Right hindlimb (tissue), 1 donor: ENCODE data around the gene SRD5A2.

Experiments
- DNase-seq: peaks from one replicate; pipeline ENCODE4 v3.0.0-alpha.2; 2018

Gene SRD5A2, protein sequence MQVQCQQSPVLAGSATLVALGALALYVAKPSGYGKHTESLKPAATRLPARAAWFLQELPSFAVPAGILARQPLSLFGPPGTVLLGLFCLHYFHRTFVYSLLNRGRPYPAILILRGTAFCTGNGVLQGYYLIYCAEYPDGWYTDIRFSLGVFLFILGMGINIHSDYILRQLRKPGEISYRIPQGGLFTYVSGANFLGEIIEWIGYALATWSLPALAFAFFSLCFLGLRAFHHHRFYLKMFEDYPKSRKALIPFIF

GRCh38 chr2:31580321-31581117, at the start of gene SRD5A2:
Gene SRD5A2, minus strand, starts transcription at chr2:31580938. Its CDS starts 38 bp downstream, at chr2:31580900.
- no peak for DNase-seq

GRCh38 chr2:31606509-31606908, 25.8 kb upstream of the SRD5A2 start:
- DNase-seq: no peak

DNA sequence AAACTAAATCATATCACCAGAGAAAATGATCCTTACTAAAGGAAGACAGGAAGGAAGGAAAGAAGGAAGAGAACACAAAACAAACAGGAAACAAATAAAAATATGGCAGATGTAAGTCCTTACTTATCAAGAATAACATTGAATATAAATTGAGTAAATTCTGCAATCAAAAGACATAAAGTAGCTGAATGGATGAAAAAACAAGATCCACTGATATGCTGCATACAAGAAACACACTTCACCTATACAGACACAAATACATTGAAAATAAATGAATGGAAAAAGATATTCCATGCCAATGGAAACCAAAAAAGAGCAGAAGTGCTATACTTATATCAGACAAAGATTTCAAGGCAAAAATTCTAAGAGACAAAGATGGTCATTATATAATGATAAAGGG, 18.0 kb upstream of the SRD5A2 start:
- no peak for DNase-seq

DNA sequence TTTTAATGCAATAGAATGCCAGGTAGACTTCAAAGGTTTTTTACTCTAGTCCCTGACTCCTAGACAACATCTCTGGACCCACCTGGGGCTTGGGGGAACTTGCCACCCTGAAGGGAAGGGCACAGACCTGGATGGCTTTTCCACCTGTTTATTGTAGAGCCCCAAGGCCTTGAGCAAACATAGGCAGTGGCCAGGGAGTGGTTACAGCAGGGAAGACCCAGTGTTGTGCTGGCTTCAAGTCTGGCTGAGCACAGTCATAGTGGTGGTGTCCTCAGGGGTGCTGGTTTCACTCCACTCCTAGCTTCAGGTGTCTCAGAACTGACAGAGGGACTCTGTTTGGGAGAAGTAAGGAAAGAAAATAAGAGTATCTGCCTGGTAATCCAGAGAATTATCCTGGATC, 5.5 kb upstream of the SRD5A2 start:
- no peak for DNase-seq

DNA sequence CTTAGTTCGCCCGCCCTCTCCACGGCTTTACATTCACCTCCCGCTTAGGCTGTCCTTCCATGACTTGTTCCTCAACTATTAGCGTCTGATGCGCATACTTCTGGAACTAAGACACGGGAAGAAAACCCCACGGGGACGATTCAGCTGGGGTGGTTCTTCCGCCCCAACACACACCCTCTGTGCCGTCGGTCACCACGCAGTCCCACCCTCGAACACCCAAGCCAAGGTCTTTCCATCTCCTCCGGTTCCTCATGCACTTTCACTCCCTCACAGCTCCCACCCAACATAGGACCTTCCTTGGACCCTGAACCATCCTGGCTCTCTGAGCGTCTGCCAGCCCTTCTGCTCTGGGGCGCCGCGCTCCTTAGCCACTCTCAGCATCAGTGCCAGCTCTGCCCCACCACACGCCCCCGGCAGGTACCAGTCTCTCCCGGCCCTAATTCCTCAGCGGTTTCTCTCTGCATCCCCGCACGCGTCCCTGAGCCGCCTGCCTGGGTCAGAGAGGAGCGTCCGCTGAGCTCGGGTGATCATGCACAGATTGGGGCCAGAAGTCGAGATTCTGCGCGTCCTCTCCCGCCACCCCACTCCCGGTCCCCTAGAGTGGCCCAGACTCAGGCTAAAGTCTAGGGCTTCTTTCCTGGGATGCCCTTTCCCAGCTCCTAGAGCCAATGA, 522 bp upstream of the SRD5A2 start:
- no peak for DNase-seq

DNA sequence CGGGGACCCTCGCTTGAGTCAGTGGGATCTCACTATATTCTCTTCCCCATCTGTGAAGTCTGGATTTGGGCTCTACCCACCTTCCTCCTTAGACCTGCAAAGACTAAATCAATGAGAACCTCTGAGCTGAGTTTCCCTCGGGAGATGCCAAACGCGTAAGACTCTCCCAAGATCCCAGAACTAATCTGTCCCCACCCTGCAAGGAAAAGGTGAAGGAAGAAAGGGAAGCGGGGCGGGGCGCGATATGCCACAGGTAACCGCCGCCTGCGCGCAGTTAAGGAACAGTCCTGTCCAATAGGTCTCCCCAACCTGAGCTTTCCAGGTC, 780 bp downstream of the SRD5A2 start:
- no peak for DNase-seq

GRCh38 chr2:31578316-31578715, 2.4 kb downstream of the SRD5A2 start:
- DNase-seq: no peak

- no peak for DNase-seq
Measured at GRCh38 chr2:31577143-31577542, 3.6 kb downstream of the SRD5A2 start.

DNA sequence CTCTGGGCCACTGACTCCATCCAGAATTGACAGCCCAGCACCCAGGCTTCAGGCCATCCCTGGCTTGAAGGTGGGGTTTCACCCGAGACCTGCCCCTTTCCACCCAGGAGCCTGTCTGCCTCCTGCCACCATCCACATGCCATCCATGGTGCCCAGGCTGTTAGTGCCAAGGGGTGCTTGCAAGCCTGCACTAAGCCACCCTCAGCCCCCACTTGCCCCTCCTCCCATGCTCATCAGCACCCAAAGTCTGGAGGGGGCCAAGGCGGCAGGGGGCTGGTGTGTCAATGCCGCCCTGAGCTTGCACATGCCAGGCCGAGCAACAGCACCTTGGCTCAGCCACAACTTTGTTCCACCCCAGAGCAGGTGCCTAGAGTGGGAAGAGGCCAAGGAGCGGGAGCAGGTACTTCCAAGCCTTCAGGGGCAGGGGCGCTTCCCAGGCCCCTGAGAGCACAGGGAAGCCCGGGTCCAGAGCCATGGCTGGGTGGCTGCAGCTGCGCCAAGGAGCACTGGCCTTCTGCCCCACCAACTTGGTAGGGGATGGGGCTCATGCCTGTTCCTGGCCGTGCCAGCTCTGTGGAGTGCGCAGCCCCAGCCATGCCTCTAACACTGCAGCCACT, 12.0 kb downstream of the SRD5A2 start:
- DNase-seq: no peak

DNA sequence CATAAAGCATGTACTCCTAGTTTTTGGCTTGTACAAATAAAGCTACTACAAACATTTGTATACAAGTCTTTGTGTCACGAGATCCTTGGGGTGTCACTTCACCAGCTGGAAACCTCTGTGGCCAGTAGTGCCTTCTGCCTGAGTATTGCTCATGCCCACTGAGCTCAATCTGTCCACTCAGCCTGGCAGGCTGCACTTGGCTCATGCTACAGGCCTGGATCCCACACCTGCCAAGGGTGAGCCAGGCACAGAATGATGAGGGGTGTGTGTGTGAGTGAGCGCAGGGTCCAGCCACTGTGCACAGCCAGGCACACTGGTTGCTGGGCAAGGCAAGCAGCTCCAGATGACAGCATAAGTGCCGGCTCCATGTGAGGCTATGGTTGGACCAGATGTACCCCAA, 13.1 kb downstream of the SRD5A2 start:
- DNase-seq: no peak

DNA sequence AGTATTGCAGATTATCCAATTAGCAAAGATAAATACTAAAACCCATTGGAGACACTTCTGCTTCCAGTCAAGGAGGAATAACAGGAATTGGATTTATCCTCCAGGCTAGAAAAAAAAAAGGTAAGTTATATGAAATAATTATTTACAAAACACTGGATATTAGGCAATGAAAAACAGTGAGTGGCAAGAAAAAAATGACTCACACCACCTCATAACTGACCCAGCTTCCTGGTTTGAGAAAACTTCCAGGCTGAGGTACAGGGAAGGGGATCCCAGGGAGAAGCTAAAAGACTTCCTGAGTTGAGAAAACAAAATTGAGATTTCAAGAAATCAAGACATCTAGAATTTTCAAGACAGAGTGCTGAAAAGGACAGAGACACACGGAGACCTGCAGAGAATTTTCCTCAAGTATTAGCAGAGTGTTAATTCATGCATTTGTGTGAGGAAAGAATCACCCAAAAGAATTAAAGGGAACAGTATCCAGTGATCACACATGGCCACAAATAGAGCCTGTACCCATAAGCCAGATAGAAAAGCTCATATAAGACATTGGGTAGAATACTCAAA, 17.4 kb downstream of the SRD5A2 start:
- no peak for DNase-seq

DNA sequence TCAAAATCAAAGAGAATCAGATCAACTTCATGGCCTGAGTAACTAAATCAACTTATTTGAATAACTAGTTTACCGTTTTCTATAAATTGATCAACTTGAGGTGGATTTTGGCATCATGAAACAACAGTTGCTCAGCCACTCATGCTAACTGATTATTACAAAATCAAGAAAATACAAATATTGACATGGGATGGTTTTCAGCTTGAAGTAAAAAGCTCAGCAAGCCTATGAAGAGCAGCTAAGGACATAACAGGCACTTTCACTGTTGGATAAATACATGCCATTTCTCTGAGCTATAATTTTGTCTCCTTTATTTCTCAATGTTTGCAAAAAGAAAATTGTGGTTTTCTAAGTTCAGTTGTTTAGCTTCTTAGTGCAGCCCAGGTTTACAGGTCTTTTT, 18.9 kb downstream of the SRD5A2 start:
- DNase-seq: no peak

- DNase-seq: no peak
Measured at GRCh38 chr2:31558401-31559295, 22.1 kb downstream of the SRD5A2 start.

- no peak for DNase-seq
Measured at GRCh38 chr2:31556940-31557339, 23.8 kb downstream of the SRD5A2 start.

DNA sequence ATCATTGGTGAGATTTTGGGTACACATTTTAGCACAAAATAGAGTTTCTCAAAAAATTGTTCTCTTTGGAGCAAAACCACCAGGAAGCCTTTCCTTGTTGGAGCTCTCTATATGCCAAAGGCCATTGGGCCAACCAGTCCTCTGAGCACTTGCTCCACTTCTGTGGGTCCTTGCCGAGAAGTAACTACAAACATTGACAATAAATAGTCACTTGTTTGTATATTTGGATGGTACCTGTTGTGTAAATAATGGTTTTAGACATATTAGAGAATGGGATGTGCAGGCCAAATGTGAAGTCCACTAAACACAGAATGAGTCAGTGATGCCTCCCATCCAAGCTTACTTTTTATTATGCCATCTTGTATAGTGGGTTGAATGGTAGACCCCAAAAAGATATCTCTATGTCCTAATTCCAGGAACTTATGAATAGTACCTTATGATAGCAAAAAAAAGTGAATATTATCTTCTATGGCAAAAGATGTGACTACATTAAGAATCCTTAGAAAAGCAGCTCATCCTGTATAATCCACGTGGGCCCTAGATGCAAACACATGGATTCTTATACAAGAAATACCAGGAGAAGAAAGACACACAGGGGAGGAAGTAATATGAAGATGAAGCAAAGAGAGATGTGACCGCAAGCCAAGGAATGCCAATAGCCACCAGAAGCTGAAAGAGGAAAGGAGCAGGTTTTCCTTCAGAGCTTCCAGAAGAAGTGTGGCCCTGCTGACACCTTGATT, 24.6 kb downstream of the SRD5A2 start:
- DNase-seq: no peak

DNA sequence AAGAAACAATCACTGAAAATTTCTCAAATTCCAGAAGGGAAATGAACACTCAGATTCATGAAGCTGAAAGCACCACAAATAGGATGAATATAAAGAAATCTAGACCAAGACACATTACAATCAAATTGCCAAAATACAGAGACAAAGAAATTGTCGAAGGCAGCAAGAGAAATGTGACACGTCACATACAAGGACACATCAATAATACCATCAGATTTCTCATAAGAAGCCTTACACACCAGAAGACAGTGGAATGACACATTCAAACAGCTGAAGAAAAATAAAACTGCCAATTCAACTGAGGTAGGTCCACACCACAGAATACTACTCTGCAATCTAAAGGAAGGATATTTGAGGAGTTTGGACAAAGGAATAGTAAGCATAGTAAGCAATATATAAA, 27.4 kb downstream of the SRD5A2 start:
- no peak for DNase-seq

DNA sequence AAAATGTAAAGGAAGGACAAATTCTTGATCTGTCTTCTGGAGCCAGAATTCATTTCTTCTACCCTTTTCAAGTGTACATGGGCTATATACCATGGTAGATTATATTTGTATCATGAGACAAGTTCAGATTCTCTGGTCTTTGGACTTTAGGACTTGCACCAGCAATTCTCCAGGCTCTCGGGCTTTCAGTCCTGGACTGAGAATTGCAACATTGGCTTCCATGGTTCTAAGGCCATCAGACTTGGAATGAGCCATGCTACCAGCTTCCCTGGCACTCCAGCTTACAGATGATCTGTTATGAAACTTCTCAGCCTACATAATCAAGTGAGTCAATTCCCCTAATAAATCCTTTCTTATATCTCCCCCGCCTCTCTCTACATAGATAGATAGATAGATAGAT, 33.3 kb downstream of the SRD5A2 start:
- no peak for DNase-seq

DNA sequence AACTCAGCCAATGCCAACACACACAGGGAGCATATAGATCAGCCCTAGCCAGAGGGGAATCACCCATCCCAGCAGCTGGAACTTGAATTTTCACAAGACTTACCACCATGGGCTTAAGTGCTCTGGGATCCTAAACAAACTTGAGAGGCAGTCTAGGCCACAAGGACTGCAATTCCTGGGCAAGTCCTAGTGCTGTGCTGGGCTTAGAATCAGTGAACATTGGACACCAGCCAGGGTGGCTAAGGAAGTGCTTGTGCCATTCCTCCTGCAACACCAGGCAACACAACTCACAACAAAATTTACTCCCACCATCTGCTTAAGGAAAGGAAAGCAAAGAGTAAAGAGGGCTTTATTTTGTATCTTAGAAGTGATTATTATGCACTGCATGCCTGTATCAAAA, 38.9 kb downstream of the SRD5A2 start:
- no peak for DNase-seq

DNA sequence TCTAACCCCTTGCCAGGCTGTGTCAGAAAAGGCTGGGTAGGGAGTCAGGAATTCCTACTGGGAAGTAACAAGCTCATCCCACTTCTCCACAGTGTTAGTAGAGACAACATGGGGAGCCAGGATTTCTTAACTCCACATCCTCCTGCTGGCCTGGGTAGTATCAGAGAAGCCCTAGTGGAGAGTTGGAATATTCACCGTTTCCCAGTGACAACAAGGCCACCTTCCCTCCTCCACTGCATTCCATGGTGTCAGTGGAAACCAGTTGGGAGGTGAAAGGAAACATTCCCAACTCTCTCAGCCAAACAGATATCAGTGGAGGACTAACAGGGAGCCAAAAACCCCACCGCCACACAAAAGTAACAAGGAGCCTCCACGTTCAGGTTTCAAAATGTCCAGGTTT, 41.2 kb downstream of the SRD5A2 start:
- DNase-seq: no peak

DNA sequence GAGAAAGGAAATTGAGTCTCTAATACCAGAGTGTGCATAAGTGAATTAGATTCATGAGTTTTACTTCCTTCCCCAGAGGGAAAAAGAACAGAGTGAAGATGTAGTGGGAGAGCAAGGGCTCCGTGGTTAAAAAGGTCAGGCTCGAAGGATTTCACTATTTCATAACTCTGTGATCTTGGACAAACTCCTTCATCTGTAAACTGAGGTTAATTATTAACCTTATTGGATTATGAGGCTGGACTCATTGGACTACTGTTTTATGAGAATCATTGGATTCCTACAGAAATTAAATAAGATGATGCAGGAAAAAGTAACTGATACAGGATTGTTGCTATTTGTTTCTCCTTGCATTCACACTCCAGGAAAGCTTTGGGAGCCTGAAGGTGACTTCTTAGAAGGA, 45.0 kb downstream of the SRD5A2 start:
- DNase-seq: no peak

DNA sequence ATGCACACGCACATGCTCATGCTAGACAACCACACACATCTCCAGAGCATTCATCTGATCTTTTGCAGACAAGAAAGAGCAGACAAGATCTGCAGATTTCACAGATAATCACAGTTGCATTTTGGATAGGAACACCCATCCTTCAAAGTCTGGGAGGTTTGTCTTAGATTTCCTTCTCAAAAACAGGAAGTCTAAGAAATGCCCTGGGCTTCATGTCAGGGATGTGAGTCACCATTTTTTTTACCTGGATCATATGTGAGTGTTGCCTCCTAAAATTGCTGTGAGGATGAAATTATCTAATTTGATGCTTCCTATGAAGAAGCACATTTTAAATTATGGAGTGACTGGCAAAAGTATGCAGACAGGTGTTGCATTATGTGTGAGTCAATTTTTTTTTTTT, 46.1 kb downstream of the SRD5A2 start:
- DNase-seq: no peak

DNA sequence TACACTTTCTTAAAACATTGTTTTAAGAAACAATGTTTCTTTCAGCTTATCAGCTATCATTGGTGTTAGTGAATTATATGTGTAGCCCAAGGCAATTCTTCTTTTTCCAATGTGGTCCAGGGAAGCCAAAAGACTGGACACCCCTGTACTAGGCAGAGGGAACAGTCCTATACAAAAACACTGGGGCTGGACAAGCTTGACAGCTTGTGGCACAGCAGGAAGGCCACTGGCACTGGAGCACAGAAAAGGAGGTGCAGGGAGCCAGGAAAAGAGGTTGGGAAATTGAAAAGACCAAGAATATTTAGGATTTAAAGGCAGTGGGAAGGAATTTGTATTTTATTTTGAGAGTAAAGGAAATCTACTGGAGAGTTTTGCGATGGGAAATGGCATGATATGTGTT, 47.7 kb downstream of the SRD5A2 start:
- no peak for DNase-seq
